IPS-11a (cell line): Measurements from ENCODE around the gene DEFB131A.
"Not testable (repeated sequence)": the region's sequence is repeated elsewhere in the genome, so short reads cannot be mapped to it uniquely, and the experiment has no call there.

Experiments used
- H3K4me3 ChIP-seq: one replicate; pipeline ENCODE4 v1.5.1; 2013; ENCODE audit warnings: low read depth, low read length, control low read depth

DEFB131A gene

DNA sequence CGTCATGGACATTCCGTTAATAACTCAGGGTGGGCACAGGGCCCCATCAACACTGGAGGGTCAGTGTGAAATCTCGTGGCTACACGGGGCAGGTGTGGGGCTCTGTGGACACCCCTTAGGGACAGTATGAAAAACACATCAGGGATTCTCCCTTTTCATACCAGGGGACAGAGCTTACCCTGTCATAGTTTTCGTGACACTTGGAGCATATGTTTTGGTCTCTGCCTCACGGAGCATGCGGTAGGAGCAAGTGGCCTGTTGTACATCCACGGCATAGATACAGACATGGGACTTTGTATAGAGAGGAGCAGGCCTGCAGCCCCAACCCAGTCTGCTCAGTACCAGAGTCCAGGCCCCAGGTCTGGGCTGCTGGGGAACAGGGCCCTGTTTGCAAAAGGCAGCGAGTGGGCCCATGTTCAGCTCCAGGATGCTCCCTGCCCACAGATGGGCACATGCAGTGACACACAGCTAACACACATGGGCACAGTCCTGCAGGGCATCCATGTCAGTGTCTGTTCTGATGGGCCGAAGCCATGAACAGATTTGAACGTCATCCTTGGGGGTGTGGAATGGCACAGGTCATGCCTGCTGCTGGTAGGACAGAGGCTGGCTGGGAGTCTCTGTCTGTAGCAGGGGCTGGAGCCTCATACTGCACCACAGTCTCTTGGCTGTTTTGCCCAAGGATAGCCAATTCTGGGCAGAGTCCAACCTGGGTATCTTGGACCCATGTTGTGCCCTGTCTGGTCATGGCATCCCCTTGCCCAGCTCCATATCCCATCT lies 50.2 kb downstream of the DEFB131A start:
- H3K4me3 ChIP-seq: not testable (repeated sequence)

DNA sequence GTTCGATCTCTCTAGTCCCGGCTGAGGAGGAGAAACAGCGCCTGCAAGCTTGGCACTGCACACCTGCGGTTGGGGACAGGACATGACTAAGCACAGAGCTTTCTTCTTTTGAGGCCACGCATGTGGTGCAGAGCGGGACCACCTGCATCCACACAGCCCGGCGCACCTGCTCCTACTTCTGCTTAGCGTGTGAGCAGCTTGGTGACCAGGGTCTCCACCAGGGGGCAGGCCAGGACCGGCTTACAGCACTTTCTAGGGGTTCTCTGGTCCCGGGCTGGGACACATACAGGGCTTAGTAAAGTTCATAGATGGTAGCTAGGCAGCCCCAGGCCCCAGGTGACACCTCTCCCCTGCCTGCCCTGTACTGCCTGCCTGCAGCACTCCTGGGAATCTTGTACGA lies 51.2 kb downstream of the DEFB131A start:
- not testable (repeated sequence) for H3K4me3 ChIP-seq

DNA sequence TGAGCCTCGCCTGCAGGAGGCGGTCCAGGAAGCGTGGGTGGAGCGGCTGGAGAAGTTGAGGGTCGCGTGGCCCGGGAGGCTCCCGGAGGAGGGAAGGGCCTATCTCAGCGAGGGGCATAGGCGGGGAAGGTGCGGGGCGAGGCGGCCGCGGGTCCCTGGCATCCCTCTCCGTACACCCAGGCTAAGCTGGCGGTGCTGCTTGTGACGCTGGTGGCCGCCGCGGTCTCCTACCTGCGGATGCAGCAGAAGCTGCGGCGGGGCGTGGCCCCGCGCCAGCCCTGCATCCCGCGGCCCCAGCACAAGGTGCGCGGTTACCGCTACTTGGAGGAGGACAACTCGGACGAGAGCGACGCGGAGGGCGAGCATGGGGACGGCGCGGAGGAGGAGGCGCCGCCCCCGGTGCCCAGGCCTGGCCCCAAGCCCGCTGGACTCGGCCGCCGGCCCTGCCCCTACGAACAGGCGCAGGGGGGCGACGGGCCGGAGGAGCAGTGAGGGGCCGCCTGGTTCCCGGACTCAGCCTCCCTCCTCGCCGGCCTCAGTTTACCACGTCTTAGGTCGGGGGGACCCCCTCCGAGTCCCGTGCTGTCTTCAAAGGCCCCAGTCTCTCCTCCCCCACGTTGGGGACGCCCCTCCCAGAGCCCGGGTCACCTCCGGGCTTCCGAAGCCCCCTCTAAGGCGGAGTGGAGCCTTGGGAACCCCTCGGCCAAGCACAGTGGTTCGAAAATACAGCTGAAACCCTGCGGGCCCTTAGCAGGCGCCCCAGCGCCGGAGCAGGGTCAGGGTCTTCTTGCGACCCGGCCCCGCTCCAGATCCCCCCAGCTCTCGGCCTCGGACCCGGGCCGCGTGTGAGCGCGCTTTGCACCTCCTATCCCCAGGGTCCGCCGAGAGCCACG lies 53.6 kb downstream of the DEFB131A start:
- H3K4me3 ChIP-seq: not testable (repeated sequence)

DNA sequence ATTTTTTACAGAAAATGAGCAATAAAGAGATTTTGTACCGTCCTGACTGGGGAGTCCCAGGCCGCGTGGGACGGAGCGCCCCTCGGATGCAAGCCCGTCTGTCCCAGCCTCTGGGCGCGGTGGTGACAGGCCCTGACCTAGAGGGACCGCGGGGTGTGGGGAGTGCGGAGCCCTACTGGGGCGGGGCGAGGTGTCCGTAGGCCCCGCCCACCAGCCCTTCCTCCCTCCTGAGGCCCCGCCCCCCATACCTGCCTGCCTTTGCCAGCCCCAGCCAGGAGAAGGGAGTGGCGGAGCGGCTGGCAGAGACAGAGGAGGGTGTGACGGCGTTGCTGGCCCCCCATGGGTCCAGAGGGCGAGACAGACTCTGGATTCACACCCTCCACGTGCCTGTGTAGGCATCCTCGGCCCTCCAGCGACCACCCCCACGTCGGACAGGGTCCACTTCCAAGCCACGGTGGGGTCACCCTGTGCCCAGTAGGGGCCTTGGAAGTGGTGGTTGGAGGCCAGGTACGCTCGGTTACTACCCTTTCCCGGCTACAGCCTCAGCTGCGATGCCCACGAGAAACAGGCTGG lies 54.3 kb downstream of the DEFB131A start:
- H3K4me3 ChIP-seq: not testable (repeated sequence)

DNA sequence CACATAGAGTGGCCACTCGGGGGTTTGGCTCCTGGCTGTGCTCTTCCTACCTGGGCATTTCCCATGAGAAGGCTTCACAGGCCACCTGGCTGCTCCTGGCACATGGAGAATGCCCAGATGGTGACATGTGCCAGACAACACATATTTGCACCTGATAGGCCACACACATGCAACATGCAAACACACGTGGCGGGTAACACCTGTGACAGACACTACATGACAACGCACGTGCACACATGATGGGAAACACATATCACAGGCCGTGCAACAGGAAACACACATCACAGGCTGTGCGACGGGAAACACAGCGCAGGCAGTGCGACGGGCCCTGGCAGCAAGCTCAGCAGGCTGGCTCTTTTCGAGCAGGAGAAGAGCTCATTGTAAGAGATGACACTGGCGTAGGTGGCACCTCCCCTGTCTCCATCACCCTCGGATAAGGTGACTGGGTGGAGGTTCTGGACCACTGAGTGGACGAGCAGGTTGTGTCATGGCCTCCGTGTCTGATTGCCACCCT lies 55.8 kb downstream of the DEFB131A start:
- not testable (repeated sequence) for H3K4me3 ChIP-seq
